Measurements from ENCODE around the gene DZIP1.
"Not testable (repeated sequence)": the region's sequence is repeated elsewhere in the genome, so short reads cannot be mapped to it uniquely, and the experiment has no call there.

DZIP1 gene

DNA sequence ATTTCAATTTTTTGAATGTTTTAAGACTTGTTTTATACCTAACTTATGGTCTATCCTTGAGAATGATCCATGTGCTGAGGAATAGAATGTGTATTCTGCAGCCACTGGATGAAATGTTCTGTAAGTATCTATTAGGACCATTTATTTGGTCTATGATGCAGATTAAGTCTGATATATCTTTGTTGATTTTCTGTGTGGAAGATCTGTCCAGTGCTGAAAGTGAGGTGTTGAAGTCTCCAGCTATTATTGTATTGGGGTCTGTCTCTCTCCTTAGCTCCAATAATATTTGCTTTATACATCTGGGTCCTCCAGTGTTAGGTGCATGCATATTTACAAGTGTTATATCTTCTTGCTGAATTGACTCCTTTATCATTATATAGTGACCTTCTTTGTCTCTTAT lies 22.7 kb upstream of the DZIP1 start:
- H3K36me3 ChIP-seq (ENCODE audit: insufficient read depth, low read depth, low read length); H3K4me1 ChIP-seq (ENCODE audit: insufficient read depth, low read length); H3K4me3 ChIP-seq (ENCODE audit: low read length); H3K9ac ChIP-seq (ENCODE audit: low read depth, low read length); H3K27me3 ChIP-seq (ENCODE audit: insufficient read depth, low read length); H3K27ac ChIP-seq (ENCODE audit: low read length): not testable (repeated sequence)
- H3K9me3 ChIP-seq (ENCODE audit: insufficient read depth, low read depth, low read length), result peaks cover 50% of the 10 kb centered on the region

GRCh38 chr13:95660981-95661581 lies 16.6 kb upstream of the DZIP1 start:
- no peak overlapping the region for H3K4me3 ChIP-seq (ENCODE audit: low read length)
- no peaks in the 10 kb centered on the region for H3K36me3 ChIP-seq (ENCODE audit: insufficient read depth, low read depth, low read length)
- no peak overlapping the region for H3K9ac ChIP-seq (ENCODE audit: low read depth, low read length)
- H3K4me1 ChIP-seq (ENCODE audit: insufficient read depth, low read length), result no peaks in the 10 kb centered on the region
- no peaks in the 10 kb centered on the region for H3K27me3 ChIP-seq (ENCODE audit: insufficient read depth, low read length)
- H3K27ac ChIP-seq (ENCODE audit: low read length), result no peak overlapping the region
- peaks cover 10% of the 10 kb centered on the region; the same call in 1 of the 2 replicates for H3K9me3 ChIP-seq (ENCODE audit: insufficient read depth, low read depth, low read length)

DNA sequence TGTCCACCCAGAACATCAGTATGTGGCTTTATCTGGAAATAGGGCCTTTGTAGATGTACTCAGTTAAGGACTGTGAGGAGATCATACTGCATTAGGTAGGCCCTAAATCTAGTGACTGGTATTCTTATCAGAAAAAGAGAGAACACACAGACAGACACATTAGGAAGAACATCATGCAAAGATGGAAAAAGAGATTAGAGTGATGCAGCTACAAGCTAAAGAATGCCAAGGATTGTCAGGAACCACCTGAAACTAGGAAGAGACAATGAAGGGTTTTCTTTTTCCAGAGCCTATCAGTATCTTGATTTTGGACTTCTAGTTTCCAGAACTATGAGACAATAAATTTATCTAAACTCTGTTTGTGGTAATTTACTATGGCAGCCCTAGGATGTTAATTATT lies 15.0 kb upstream of the DZIP1 start:
- Histone ChIP-seq H3K9ac (ENCODE audit: low read depth, low read length) (no peak overlapping the region), H3K36me3 (ENCODE audit: insufficient read depth, low read depth, low read length) (no peaks in the 10 kb centered on the region), H3K9me3 (ENCODE audit: insufficient read depth, low read depth, low read length) (no peaks in the 10 kb centered on the region), H3K27ac (ENCODE audit: low read length) (no peak overlapping the region), H3K27me3 (ENCODE audit: insufficient read depth, low read length) (no peaks in the 10 kb centered on the region), H3K4me1 (ENCODE audit: insufficient read depth, low read length) (no peaks in the 10 kb centered on the region), H3K4me3 (ENCODE audit: low read length) (no peak overlapping the region)

- Histone ChIP-seq H3K27ac (ENCODE audit: low read length) (no peak overlapping the region), H3K4me3 (ENCODE audit: low read length) (no peak overlapping the region), H3K9ac (ENCODE audit: low read depth, low read length) (no peak overlapping the region), H3K4me1 (ENCODE audit: insufficient read depth, low read length) (peaks cover 3% of the 10 kb centered on the region; the same call in 1 of the 2 replicates), H3K9me3 (ENCODE audit: insufficient read depth, low read depth, low read length) (peaks cover 3% of the 10 kb centered on the region), H3K27me3 (ENCODE audit: insufficient read depth, low read length) (no peaks in the 10 kb centered on the region), H3K36me3 (ENCODE audit: insufficient read depth, low read depth, low read length) (no peaks in the 10 kb centered on the region)
Observed at GRCh38 chr13:95656386-95657015, 12.0 kb upstream of the DZIP1 start.

DNA sequence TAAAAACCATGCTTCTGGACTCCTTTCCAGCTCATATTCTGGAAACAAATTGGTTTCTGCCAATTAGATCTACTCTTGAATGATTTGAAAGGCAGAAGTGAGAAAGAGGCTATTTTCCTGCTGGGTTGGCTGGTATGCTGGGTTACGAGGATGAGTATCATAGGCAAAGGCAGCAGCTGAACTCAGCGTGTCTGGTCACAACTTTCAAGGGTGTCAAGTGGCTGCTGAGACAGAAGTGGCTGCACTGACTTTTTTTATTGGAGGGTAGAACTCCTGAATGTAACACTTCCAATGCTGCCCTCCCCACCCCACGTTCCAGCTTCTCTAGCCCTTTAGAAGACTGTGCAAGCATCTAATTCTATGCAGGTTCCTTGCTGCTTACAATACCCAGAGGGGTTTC lies 8.3 kb upstream of the DZIP1 start:
- H3K4me1 ChIP-seq (ENCODE audit: insufficient read depth, low read length), result peaks cover 3% of the 10 kb centered on the region; the same call in 1 of the 2 replicates
- no peaks in the 10 kb centered on the region for H3K27me3 ChIP-seq (ENCODE audit: insufficient read depth, low read length)
- H3K4me3 ChIP-seq (ENCODE audit: low read length), result no peak overlapping the region
- H3K9ac ChIP-seq (ENCODE audit: low read depth, low read length), result no peak overlapping the region
- no peak overlapping the region for H3K27ac ChIP-seq (ENCODE audit: low read length)
- H3K9me3 ChIP-seq (ENCODE audit: insufficient read depth, low read depth, low read length), result peaks cover 9% of the 10 kb centered on the region
- H3K36me3 ChIP-seq (ENCODE audit: insufficient read depth, low read depth, low read length), result no peaks in the 10 kb centered on the region

DNA sequence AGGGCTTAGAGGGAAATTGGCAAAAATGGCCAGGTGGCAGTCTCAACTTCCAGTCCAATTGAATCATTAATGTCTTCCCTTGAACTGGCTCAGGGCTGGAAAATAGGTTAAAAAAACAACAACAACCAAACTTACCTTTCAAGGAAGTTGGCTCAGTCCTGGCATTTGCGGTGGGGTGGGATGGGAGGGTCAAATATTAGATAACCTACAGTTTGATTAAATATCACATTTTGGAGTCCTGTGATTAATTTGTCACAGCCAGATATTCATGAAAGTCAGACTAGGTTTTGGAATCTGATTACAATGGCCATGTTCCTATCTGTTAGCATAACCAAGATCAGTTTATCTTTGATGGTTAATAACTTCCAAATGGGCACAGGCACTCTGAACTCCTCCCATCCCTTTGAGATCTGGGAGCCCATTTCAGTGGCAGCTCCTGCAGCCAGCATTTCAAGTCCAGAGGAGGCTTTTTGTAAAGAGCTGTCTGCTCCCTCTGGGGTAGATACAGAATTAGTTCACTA lies 7.8 kb upstream of the DZIP1 start:
- Histone ChIP-seq H3K4me1 (ENCODE audit: insufficient read depth, low read length) (peaks cover 3% of the 10 kb centered on the region; the same call in 1 of the 2 replicates), H3K27ac (ENCODE audit: low read length) (no peak overlapping the region), H3K36me3 (ENCODE audit: insufficient read depth, low read depth, low read length) (no peaks in the 10 kb centered on the region), H3K9me3 (ENCODE audit: insufficient read depth, low read depth, low read length) (peaks cover 9% of the 10 kb centered on the region), H3K27me3 (ENCODE audit: insufficient read depth, low read length) (no peaks in the 10 kb centered on the region), H3K9ac (ENCODE audit: low read depth, low read length) (no peak overlapping the region), H3K4me3 (ENCODE audit: low read length) (no peak overlapping the region)

DNA sequence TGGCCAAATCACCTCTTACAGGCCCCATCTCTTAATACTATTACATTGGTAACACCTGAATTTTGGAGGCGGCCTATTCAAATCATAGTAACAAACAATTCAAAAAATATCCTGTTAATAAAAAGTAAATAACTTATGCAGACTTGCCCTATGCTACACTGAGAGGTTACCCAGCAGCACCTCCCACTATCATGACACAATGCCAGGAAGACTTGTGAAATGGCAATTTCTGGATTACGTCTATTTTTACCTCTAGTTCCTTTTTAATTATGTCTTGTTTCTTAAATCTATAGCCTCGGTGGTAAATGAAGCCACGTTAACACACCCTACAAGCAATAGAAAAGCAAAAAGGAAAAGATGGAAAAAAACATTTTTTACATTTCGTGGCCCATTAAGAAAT lies 6.2 kb upstream of the DZIP1 start:
- no peak overlapping the region for H3K27ac ChIP-seq (ENCODE audit: low read length)
- peaks cover 9% of the 10 kb centered on the region for H3K9me3 ChIP-seq (ENCODE audit: insufficient read depth, low read depth, low read length)
- H3K36me3 ChIP-seq (ENCODE audit: insufficient read depth, low read depth, low read length), result no peaks in the 10 kb centered on the region
- no peak overlapping the region for H3K9ac ChIP-seq (ENCODE audit: low read depth, low read length)
- H3K4me1 ChIP-seq (ENCODE audit: insufficient read depth, low read length), result peaks cover 3% of the 10 kb centered on the region; the same call in 1 of the 2 replicates
- no peak overlapping the region for H3K4me3 ChIP-seq (ENCODE audit: low read length)
- H3K27me3 ChIP-seq (ENCODE audit: insufficient read depth, low read length), result no peaks in the 10 kb centered on the region

GRCh38 chr13:95647321-95647720 lies 2.8 kb upstream of the DZIP1 start:
- Histone ChIP-seq H3K27me3 (ENCODE audit: insufficient read depth, low read length) (peaks cover 14% of the 10 kb centered on the region; the same call in 1 of the 2 replicates), H3K36me3 (ENCODE audit: insufficient read depth, low read depth, low read length) (no peaks in the 10 kb centered on the region), H3K27ac (ENCODE audit: low read length) (no peak overlapping the region), H3K9ac (ENCODE audit: low read depth, low read length) (no peak overlapping the region), H3K4me1 (ENCODE audit: insufficient read depth, low read length) (peaks cover 11% of the 10 kb centered on the region), H3K9me3 (ENCODE audit: insufficient read depth, low read depth, low read length) (peaks cover 9% of the 10 kb centered on the region; the same call in 1 of the 2 replicates), H3K4me3 (ENCODE audit: low read length) (no peak overlapping the region)

DNA sequence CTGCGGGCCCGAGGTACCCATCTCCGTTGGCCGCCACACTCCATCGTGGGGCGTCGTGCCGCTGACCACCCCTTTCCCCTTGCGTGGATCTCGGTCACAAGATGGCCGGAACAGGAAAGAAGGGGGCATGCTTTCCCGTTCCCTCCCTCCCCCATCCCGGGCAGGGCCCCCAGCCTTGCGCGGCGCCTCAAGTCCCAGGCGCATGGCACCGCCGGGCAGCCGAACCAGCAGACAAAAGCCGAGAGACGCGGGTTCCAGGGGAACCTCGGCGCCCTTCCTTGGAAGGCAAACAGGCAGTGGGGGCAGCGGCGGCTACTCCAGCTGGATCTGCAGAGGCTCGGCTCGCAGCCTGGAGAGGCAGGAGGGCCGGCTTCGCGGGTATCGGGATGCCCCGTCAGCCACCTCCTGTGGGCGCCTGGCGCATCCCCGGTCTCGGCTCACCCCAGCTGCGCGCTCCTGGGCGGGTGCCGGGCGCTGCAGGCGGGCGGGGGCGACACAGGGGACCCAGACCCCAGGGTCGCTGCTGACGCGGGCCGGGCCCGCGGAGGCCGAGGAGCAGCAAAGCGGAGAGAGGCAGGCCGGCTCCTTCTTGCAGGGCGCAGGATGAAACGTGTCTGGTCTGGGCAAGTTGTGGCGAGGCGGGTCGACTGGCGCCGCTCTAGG lies 439 bp downstream of the DZIP1 start:
- peaks cover 16% of the 10 kb centered on the region; the same call in 1 of the 2 replicates for H3K27me3 ChIP-seq (ENCODE audit: insufficient read depth, low read length)
- peak overlapping the region; percentile 92 for H3K4me3 ChIP-seq (ENCODE audit: low read length)
- no peaks in the 10 kb centered on the region for H3K9me3 ChIP-seq (ENCODE audit: insufficient read depth, low read depth, low read length)
- H3K27ac ChIP-seq (ENCODE audit: low read length), result no peak overlapping the region
- peaks cover 14% of the 10 kb centered on the region for H3K36me3 ChIP-seq (ENCODE audit: insufficient read depth, low read depth, low read length)
- peaks cover 11% of the 10 kb centered on the region for H3K4me1 ChIP-seq (ENCODE audit: insufficient read depth, low read length)
- peak overlapping the region; percentile 79 for H3K9ac ChIP-seq (ENCODE audit: low read depth, low read length)

DNA sequence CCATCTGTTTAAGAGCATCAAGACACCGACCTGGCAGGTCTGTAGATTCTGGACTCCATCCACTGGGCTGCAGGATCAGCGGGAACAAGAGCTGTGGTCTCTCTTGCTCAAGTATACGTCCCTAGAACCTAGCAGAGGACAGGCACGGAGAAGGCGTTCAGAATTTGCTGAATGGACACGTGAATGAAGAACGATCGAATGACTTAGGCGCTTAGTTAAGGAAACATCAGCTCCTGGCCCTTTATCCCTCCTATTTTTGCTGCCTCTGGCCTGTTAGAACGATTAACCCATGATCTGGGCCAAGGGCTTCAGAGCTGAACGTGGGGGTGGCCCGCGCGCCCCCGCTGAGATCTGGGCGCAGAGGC lies 953 bp downstream of the DZIP1 start:
- Histone ChIP-seq H3K27ac (ENCODE audit: low read length) (no peak overlapping the region), H3K36me3 (ENCODE audit: insufficient read depth, low read depth, low read length) (peaks cover 19% of the 10 kb centered on the region), H3K4me1 (ENCODE audit: insufficient read depth, low read length) (peaks cover 11% of the 10 kb centered on the region), H3K9me3 (ENCODE audit: insufficient read depth, low read depth, low read length) (no peaks in the 10 kb centered on the region), H3K4me3 (ENCODE audit: low read length) (peak overlapping the region; percentile 92), H3K9ac (ENCODE audit: low read depth, low read length) (peak overlapping the region; percentile 79; the same call in 1 of the 2 replicates), H3K27me3 (ENCODE audit: insufficient read depth, low read length) (peaks cover 16% of the 10 kb centered on the region; the same call in 1 of the 2 replicates)

- peaks cover 16% of the 10 kb centered on the region; the same call in 1 of the 2 replicates for H3K27me3 ChIP-seq (ENCODE audit: insufficient read depth, low read length)
- H3K36me3 ChIP-seq (ENCODE audit: insufficient read depth, low read depth, low read length), result peaks cover 24% of the 10 kb centered on the region
- H3K4me3 ChIP-seq (ENCODE audit: low read length), result peak overlapping the region; percentile 92
- H3K27ac ChIP-seq (ENCODE audit: low read length), result no peak overlapping the region
- H3K9ac ChIP-seq (ENCODE audit: low read depth, low read length), result peak overlapping the region; percentile 79; the same call in 1 of the 2 replicates
- no peaks in the 10 kb centered on the region for H3K9me3 ChIP-seq (ENCODE audit: insufficient read depth, low read depth, low read length)
- H3K4me1 ChIP-seq (ENCODE audit: insufficient read depth, low read length), result peaks cover 11% of the 10 kb centered on the region
Observed at GRCh38 chr13:95642999-95643398, 1.5 kb downstream of the DZIP1 start.

Measured in iPS-20b (cell line).